Measurements from ENCODE around the gene RASGRP2. TPM values are rescaled to one million over a fixed set of nuclear protein-coding genes. Genes with fewer than 3 reads are reported as not detected.

The RASGRP2 gene
- total RNA-seq, 1 experiment from 2014 or later: 4.0 TPM

DNA sequence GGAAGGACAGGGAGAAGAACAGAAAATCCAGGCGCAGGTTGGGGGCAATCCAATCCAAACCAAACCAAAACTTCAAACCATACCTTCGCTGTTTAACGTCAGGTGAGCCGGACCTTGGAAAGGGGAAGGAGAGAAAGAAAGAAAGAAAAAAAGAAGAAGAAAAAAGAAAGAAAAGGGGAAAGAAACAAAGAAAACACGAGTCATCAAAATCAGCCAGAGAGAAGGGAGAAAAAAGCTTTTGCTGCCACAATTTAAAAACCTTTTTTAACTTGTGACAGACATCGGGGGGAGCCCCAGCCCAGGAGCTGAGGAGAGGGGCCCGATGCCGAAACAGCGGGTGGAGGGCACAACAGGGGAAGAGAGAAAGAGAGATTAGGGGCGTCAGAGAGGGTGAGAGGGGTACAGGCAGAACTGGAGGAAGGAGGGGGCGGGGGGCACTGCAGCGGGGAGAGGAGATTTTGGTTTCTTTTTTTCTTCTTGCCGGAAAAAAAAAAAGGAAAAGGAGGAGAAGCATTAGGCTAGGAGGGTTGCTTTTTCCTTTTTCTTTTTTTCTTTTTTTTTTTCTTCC, 51.1 kb downstream of the RASGRP2 start:
- peaks cover 4% of the 10 kb centered on the region for H3K27me3 ChIP-seq (replicated peaks; ENCODE audit: control insufficient read depth, insufficient read depth, low read length)
- H3K9me3 ChIP-seq: no peaks in the 10 kb centered on the region
- no peak for DNase-seq
- Mint-ChIP-seq H3K4me3 (ENCODE audit: unreplicated experiment) (no peak overlapping the region), H3K4me1 (ENCODE audit: low read depth, unreplicated experiment) (peaks cover 4% of the 10 kb centered on the region), H3K9me3 (ENCODE audit: unreplicated experiment) (no peaks in the 10 kb centered on the region), H3K27me3 (ENCODE audit: insufficient read depth, unreplicated experiment) (peaks cover 24% of the 10 kb centered on the region), H3K36me3 (ENCODE audit: insufficient read depth, unreplicated experiment) (no peaks in the 10 kb centered on the region), H3K27ac (ENCODE audit: unreplicated experiment) (no peak overlapping the region)
- H3K4me3 ChIP-seq (ENCODE audit: low read depth, low read length): no peak overlapping the region
- no peaks in the 10 kb centered on the region for H3K36me3 ChIP-seq (ENCODE audit: control insufficient read depth, insufficient read depth, low read length)
- H3K4me1 ChIP-seq: no peaks in the 10 kb centered on the region
- no peak for TF ChIP-seq CTCF (IDR thresholded peaks at IDR 0.05; ENCODE audit: insufficient read depth in 1 of 2, low read depth in 1 of 2, low read length in 1 of 2, severe bottlenecking in 1 of 2, unreplicated experiment in 1 of 2)
- no TSS peak for BruUV-seq (replicated peaks)
- POLR2A ChIA-PET: no interaction called here
- CTCF ChIA-PET: interaction anchor here (1.8 kb wide), 1 partner anchor 12 kb away, joined by 7 read pairs; no protein-coding TSS in a partner anchor
- intact Hi-C loops (cut with micrococcal nuclease; ENCODE audit: unreplicated experiment): no loop called here

- Histone ChIP-seq H3K4me1 (no peaks in the 10 kb centered on the region), H3K27me3 (replicated peaks; ENCODE audit: control insufficient read depth, insufficient read depth, low read length) (peaks cover 4% of the 10 kb centered on the region), H3K36me3 (ENCODE audit: control insufficient read depth, insufficient read depth, low read length) (no peaks in the 10 kb centered on the region), H3K4me3 (ENCODE audit: low read depth, low read length) (no peak overlapping the region), H3K9me3 (no peaks in the 10 kb centered on the region)
- TF ChIP-seq CTCF (IDR thresholded peaks at IDR 0.05; ENCODE audit: insufficient read depth in 1 of 2, low read depth in 1 of 2, low read length in 1 of 2, severe bottlenecking in 1 of 2, unreplicated experiment in 1 of 2): no peak
- H3K9me3 Mint-ChIP-seq (ENCODE audit: unreplicated experiment): no peaks in the 10 kb centered on the region
- no peak for DNase-seq
- H3K27me3 Mint-ChIP-seq (ENCODE audit: insufficient read depth, unreplicated experiment): peaks cover 24% of the 10 kb centered on the region
- CTCF ChIA-PET: interaction anchor here (0.6 to 1.1 kb wide), 2 partner anchors 26 to 35 kb away, joined by 3 read pairs; no protein-coding TSS in a partner anchor
- intact Hi-C loops (cut with micrococcal nuclease; ENCODE audit: unreplicated experiment): no loop called here
- no TSS peak for BruUV-seq (replicated peaks)
- POLR2A ChIA-PET: no interaction called here
- no peak overlapping the region for H3K27ac Mint-ChIP-seq (ENCODE audit: unreplicated experiment)
- peaks cover 8% of the 10 kb centered on the region for H3K4me1 Mint-ChIP-seq (ENCODE audit: low read depth, unreplicated experiment)
- H3K36me3 Mint-ChIP-seq (ENCODE audit: insufficient read depth, unreplicated experiment): no peaks in the 10 kb centered on the region
- no peak overlapping the region for H3K4me3 Mint-ChIP-seq (ENCODE audit: unreplicated experiment)
These were observed 52.4 kb downstream of the RASGRP2 start for GRCh38 chr11:64691543-64691942.

DNA sequence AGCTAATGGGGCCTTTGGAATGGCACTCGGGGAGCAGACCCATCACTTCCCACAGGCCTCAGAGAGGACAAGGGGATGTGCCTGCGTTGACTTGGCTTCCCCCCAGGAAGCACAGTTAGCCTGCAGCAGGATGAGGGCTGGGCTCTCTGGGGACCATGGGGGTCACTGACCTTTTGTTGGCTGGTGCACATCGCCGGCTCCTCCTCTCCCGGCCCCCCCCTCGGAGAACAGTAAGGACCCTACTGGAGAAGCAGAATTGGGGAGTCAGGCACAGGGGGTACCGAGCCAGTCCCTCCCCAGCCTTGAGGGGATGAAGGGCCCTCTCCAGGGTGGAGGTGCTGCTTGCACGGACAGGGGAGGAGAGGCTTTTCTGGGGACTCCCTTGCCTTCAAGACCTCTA, 53.7 kb downstream of the RASGRP2 start:
- no TSS peak for BruUV-seq (replicated peaks)
- no peaks in the 10 kb centered on the region for H3K4me1 ChIP-seq
- no peaks in the 10 kb centered on the region for H3K36me3 ChIP-seq (ENCODE audit: control insufficient read depth, insufficient read depth, low read length)
- no peak for TF ChIP-seq CTCF (IDR thresholded peaks at IDR 0.05; ENCODE audit: insufficient read depth in 1 of 2, low read depth in 1 of 2, low read length in 1 of 2, severe bottlenecking in 1 of 2, unreplicated experiment in 1 of 2)
- Mint-ChIP-seq H3K4me1 (ENCODE audit: low read depth, unreplicated experiment) (peaks cover 8% of the 10 kb centered on the region), H3K36me3 (ENCODE audit: insufficient read depth, unreplicated experiment) (no peaks in the 10 kb centered on the region), H3K9me3 (ENCODE audit: unreplicated experiment) (no peaks in the 10 kb centered on the region), H3K27ac (ENCODE audit: unreplicated experiment) (no peak overlapping the region), H3K27me3 (ENCODE audit: insufficient read depth, unreplicated experiment) (peaks cover 21% of the 10 kb centered on the region), H3K4me3 (ENCODE audit: unreplicated experiment) (no peak overlapping the region)
- H3K9me3 ChIP-seq: no peaks in the 10 kb centered on the region
- no peak for DNase-seq
- no peak overlapping the region for H3K4me3 ChIP-seq (ENCODE audit: low read depth, low read length)
- CTCF ChIA-PET: no interaction called here
- POLR2A ChIA-PET: no interaction called here
- intact Hi-C loops (cut with micrococcal nuclease; ENCODE audit: unreplicated experiment): no loop called here
- H3K27me3 ChIP-seq (replicated peaks; ENCODE audit: control insufficient read depth, insufficient read depth, low read length): peaks cover 5% of the 10 kb centered on the region
